NT2/D1 (cell line): Measurements from ENCODE around the gene MTERF4.

Source experiments
- SUZ12 ChIP-seq: IDR thresholded peaks from 2 replicates; pipeline ENCODE4 v1.6.1; 2011; ENCODE audit not compliant: insufficient read length, insufficient read depth; ENCODE audit errors: extremely low read depth
- YY1 ChIP-seq: IDR thresholded peaks from 2 replicates; pipeline ENCODE4 v1.6.1; 2011; ENCODE audit not compliant: insufficient read length, insufficient read depth
- ZNF274 ChIP-seq: IDR thresholded peaks from 2 replicates; pipeline ENCODE4 v1.6.1; 2011; ENCODE audit warnings: mild to moderate bottlenecking, low read depth, low read length

- TF ChIP-seq ZNF274 (no peak), YY1 (no peak), SUZ12 (no peak)
Observed at GRCh38 chr2:241088791-241089732, 13.0 kb downstream of the MTERF4 start.
